ENCODE measurements around the gene PPDPF.

- TF ChIP-seq CTCF (conservative IDR thresholded peaks at IDR 0.05; ENCODE audit: low read length) (no peak), EZH2phosphoT487 (IDR thresholded peaks at IDR 0.05; ENCODE audit: borderline replicate concordance, low read depth, low read length) (no peak)
Observed at GRCh38 chr20:63544958-63545516, 24.5 kb downstream of the PPDPF start.

Measured in OCI-LY7 (cell line).